GM19467 (cell line): ENCODE results near the gene FBN2.

Experiments used
- ATAC-seq: cut with Tn5 transposase; IDR thresholded peaks from one replicate; pipeline ENCODE4 v1.9.1; 2021; ENCODE audit warnings: mild to moderate bottlenecking, moderate library complexity; ENCODE audit not compliant: unreplicated experiment

Gene FBN2

DNA sequence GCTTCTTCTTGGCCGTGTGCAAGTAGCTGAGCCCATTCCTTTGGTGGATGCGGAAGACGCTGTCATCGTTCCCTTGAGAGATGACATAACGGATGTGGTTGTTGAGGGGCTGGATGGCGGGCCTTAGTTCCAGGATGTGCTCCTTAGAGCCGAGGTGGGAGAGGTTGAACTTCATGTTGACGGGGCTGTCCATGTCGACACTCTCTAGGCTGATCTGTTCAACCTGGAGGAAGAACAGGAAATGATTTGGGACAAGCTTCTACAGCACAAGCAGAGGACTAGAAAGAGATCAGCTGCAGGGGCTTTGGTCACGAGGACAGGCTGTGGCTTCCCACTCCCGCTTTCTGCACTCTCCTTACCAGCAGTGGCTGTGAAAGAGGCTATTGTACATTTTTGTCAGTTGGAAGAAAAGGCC lies 278.4 kb downstream of the FBN2 start:
- ATAC-seq = no peak

DNA sequence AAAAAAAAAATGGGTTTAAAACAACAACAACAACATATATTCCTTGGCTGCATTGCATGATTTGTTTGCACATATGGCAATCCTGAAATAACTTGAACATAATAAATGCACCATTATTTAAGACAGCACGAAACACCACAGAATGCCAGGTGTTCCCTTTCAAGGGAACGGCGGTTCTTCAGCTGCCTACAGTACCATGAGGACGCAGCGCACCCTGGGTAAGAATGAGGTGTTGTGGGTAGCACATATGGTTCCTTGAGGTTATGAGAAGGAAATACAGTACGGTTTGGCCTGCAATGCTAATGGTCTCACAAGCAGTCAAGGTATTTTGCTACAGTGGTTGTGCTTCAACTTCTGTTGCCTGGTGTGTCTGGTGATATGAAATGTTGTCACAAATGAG lies 279.7 kb downstream of the FBN2 start:
- no peak for ATAC-seq

DNA sequence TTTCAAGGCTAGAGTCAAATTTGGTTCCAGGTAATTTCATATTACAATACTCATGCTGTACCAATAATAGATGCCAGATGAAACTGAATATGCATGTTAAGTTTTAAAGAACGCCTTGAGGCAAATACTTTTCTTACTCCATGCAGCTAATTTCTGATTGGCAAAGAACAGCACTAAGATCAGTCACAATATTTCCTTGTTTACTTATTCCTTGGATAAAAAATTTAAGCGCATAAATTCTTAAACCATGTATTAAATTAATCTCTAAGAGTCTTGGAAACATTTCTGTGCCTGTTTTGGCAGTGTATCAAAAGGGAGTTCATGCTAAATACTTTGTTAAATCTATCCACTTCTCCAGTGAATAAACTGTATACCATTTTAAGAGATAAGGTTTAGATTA lies 281.0 kb downstream of the FBN2 start:
- ATAC-seq = no peak

DNA sequence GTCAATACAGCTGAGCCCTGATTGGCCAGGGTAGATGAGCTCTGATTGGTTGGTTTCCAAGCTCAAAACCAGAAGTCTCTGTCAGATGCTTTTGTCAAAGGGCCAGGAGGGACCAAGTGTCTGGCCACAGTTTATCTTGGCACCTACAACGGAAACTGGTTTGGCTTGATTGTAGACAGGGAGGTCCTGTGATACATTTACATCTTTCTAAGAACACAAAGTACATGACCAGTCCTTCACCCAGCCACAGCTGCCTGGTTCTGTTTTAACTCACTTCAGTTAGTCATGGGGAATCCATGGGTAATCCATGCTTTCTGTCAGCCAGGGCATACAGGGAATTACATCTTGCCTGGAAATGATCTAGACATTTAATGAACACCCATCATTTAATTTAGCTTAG lies 283.3 kb downstream of the FBN2 start:
- no peak for ATAC-seq

DNA sequence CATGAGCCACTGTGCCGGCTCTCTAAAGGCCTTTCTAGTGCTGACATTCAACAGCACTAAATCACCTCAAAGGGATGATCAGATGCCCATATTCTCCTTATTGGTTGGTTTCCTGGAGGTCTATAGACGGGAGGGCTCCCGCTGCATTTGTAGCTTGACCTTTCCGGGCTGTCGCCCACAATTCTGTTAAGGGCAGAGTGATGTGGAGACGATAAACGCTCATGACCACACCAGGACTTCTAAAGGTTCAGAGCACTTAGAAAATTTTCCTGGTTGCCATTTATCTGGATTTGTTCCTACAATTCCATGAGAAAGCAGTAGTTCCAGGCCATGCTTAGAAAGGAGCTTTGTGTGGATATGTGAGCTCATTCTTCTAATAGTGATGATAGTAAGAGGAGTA lies 284.2 kb downstream of the FBN2 start:
- no peak for ATAC-seq

DNA sequence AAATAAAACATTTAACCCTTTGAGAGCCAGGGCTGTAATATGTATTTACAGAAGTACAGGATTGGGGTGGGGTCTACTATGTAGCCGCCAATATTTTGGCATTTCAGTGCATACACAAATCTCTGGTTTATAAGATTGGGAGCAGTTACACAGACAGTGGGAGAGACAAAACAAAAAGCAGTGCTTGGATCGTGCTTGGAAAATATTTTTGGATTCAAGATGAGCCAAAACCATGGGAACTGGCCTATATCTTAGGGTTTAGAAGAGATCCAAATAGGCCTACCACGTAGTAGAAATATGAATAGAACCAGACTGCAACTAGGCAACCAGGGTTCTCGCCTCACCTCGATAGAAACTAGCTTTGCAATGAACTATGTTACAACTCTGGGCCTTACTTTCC lies 284.9 kb downstream of the FBN2 start:
- no peak for ATAC-seq

DNA sequence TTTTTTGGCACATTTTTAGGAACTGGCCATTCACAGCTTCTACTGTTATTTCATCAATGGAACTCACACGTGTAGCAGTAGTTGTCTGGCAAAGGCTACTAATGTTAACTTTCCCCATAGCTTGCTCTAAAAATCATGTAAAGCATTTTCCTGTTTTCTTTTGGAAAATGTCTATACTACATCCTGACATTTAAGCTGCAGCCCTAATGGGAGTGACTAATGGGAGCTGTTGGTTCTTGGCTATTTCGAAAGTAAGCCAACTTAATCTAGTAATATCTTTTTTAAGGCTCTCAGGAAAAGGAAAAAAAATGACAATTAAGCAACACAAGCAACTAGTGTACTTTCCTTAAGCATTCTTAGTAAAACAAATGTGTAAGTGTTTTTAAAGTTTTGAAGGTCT lies 285.3 kb downstream of the FBN2 start:
- ATAC-seq = no peak

DNA sequence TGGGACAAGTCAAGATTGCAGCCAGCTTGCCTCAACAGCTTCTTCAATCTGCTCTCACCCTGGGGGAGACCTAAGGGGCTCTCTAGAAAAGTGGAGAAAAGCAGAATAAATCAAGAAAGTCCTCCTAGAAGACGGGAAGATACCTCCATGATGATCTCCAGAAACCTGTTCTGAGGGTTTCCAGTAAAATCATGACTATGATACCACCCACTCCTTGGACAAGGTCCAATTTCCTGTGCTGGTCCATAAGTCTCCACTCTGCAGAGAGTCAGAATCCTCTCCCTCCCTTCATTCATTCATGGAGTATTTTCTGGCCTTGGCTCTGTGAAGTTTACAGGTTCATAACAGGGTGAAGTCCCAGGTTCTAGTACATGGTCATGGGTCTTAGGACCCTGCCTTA lies 285.8 kb downstream of the FBN2 start:
- no peak for ATAC-seq

DNA sequence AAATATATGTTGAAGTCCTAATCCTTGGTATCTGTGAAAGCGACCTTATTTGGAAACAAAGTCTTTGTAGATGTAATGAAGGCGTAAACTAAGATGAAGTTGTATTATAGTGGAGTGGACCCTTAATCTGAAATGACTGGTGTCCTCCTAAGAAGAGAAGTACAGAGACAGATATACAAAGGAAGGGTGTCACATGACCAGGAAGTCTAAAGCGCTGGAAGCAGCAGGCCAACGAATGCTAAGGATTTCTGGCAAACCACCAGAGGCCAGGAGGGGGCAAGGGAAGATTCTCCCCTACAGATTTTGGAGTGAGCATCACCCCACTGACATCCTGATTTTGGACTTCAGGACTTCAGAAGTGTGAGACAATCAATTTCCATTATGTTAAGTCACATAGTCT lies 292.1 kb downstream of the FBN2 start:
- ATAC-seq = no peak

DNA sequence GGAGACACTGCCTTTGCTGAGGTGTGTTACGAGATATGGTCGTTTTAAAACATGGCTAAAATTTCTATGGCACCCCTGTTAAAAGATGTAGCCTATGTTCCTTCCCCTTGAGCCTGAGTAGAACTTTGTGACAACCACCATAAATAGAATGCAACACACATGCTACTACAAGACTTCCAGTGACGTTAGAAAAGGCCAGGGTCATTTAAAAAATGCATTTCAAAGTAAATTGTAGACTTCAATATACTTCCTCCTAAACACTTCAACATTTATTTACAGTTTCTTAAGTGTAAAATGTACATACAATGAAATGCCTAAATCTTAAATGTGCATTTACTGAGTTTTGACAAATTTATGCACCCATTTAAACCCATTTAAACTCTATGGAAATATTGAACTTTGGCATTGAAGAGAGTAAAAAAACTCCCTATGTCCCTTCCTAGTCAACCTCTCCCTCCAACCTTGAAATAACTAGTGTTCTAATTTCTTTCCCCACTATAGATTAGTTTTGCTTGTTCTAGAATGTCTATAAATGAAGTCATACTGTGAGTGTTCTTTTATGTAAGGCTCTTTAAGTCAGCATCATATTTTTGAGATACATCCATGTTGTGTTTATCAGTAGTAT lies 294.0 kb downstream of the FBN2 start:
- no peak for ATAC-seq

DNA sequence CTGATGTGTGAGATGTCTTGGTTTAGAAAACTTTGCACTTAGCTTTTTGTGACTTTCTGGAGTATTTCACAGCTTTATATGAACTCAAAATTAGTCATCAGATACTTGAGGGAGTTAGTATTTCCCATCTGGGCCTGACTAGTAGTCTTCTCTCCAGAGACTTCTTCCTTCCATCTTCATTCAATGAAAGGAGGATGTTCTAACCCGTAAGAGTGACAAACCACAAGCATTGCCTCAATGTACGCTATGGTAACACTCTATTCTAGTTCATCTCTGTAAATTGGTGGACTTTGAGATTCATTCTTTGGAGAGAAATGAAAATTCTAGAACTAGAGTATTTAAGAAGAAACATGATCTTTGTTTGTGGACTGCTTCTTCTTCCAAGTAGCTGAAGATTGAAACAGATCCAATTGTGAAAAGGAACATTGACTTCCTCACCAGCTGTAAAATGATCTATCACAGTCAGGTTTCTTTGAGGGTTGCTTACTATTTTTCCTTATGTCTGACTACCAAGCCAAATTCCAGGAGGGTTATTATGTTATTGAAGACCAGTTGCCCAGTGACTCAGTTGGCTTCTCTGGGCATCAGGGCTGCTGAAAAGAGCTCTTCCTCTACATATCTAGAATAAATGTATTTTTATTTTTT lies 296.9 kb downstream of the FBN2 start:
- no peak for ATAC-seq

DNA sequence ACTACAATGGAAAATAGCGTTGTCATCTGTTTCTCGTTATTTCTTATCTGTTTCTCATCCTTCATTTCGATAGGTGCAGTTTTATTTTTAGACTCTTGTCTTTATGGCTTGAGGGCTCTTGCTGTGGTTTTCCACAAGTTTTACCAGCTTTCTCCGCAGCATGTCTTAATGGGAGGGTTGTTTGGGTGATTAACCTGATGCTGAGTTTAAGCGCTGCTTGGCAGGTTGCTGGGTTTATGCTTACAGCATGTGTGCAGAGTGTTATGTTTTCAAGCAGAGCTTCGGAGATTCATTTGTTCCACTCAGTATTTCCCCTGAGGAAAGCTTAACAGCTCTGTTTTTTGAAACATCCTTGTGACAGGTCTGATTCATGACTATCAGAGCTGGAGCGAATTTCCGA lies 300.5 kb downstream of the FBN2 start:
- ATAC-seq = no peak

DNA sequence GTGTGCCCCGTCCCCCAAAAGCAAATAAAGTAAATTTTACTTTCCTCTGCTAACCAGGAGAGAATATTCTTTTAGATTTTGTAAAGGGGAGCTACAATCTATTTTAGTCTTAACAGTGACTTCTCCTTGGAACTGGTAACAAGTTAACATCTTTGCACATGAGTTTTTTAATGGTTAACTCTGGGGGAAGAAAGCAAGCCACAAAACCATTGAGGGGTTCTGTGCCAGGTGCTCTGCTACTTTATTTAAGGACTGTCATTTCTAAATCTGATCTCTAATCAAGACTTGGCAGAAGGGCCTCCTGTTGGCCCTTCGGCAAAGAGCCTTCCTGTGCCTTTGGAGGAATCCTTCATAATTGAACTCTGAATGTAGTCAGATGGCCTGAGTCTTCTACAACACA lies 301.0 kb downstream of the FBN2 start:
- ATAC-seq = no peak

DNA sequence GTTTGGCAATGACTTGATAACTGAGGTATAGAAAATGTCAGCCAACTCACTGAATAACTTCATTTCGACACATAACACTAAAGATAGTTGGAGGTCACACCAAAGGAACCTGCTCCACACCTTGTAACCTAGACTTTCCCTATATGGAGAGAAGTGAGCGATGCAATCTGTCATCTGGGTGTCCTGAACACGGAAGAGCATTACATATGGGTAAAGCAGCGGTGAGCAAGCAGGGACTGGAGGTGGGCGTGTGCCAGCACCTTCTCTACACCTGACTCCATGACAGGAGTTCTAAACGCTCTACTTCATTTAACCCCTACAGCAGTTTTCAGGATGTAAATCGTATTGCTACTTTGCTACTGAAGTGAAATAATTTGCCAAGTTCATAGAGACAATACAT lies 301.7 kb downstream of the FBN2 start:
- no peak for ATAC-seq

DNA sequence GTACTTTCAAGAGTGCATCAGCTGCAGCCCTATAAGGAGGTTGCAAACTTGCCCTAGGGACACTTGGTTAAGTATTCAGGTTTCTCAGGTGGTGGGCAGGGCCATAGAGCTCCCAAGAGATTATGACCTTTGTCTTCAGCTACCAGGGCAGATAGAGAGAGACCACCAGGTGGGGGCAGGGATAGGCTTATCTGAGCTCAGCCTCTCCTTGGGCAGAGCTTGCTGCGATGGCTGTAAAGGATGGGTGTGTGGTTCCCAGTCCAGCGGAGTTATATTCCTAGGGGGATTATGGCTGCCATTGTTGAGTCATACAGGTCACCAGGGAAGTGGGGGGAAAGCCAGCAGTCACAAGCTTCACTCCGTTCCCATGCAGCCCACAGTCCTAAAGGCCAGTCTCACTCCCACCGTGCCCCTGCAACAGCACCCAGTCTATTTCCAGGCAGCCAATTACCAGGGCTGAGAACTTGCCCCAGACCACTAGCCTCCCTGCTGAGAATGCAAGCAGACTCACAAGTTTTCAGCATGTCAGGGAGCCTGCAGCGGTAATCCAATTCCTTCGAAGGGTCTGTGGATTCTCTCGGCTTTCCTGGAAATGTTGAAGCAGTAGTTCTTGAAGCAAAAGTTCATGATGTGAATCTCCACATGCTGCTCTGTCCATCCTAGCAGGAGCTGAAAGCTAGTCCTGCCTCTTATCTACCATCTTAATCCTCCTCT lies 303.0 kb downstream of the FBN2 start:
- ATAC-seq = no peak

DNA sequence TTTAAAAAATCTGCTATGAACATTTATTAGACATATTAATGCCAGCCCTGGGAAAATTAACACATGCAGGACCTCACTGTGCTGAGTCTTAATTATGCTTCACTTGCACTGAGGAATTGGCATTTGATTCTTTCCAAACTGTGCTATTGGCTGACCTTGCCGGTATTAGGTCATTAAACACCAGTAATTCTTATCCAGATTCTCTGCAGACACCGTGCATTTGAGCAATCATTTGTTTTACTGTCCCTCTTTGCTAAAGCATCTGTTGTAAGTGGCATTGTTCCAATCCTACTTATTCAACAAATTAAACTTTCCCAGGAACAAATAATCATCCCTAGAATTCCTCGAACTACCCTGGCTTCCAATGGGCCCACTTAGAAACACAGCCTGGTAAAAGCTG lies 309.5 kb downstream of the FBN2 start:
- no peak for ATAC-seq

DNA sequence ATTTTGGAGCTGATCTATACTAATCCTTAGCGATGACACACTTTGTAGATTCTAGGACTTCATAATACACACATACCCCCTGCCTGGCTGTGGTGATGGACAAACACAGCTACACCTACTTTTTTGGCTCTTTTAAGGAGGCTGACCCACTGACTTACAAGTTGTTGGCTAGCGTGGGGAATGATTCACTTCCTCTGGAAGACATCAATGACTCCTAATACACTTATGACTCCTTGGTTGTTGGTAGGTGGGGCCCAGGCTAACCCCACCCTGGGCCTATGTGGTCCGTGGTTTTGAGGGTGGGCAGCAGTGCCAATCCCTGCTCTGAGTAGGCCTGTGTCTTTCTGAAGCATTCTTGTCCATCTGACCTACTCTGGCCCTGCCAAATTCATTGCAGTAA lies 310.0 kb downstream of the FBN2 start:
- ATAC-seq = no peak

DNA sequence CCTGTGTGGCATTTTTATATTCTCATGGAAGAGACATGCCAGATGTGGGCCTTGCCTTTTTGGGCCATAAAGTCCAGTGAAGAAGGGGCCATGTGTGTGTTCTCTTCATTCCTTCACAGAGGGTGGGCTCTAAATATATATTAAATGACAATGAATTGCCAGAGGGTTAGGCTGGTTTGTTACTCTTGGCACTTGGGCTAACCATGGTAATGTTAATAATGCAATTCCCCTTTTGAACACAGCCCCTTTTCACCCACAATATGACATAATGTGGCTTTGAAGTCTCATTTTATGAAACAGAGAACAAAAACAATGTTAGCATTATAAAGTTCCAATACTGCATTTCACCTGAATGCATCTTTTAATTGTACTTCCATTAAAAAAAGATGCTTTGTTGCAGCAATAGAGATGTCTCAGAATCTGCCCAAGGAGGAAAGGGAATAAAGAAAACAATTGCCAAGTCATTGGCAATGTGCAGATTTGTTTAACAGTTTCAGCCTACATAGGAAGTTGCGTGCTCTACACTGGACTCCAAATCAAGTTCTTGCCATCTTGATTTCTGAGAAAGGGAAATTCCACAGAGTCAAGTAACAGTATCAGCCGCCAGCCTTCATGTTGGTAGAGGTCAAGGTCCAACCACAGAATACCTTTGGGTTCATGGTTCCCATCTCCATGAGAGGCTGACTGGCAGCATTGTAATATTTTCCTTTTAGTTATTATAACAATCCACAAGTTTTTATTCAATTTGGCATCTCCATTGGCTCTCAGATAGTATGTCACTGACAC lies 312.6 kb downstream of the FBN2 start:
- no peak for ATAC-seq

DNA sequence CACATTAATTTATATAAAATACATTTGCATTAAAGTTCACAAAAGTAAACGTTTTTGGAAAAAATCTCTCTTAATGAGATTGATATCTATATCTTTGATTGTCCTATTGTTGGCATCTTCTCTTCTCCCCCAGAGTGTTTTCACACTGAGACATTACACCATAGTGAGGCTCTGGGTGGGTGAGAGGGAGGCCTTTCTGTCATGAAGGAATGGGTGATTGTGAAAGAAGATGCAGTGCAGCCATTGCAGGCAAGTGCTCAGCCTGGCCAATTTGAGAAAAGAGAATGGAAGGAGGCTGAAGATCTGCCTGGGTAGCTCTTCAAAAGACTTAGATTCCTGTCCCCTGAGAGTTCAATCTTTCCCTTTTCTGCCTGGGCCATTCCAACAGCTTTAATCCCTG lies 313.7 kb downstream of the FBN2 start:
- ATAC-seq = no peak

DNA sequence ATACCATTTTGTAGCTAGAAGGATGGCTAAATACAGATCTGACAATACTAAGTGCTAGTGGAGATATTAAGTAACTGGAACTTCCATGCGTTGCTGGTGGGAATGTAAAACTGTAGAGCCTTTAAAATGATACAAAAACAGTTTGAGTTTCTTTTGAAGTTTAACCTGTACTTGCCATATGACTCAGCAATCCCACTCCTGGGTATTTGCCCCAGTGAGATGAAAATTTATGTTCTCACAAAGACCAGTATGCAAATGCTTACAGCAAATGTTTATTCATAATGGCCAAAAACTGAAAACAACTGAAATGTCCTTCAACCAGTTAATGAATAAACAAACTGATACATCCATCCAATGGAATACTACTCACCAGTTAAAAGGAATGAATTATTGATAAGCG lies 317.2 kb downstream of the FBN2 start:
- no peak for ATAC-seq

DNA sequence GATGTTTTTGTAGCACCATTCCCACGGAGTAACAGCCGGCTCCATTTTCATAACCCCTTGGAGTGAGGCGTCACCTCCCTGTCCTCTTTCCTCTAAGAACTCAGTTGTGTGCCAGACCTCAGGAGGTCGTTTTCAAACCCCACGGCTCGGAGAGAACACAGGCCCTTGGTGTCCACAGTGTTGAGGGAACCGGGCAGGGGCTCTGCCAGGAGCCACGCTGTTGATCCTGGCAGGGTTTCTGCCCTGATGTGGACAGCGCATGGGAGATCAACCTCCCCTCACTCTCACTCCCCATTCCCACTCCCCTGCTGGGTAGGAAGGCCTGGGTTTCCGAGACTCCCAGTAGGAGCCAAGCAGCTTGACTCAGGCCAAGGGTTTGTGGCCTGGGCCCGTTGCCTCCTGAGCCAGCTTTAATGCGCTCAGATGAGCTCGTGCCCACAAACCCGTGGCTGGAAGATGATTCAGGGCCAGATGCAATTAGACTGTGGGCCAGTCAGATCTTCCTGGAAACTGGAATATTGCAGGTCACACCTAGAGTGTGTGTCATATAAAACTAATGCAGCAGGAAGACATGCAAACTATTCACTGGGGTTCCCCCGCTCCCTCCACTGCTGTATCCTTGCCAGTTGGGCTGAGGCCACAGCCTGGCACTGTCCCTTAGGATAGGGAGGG lies 321.0 kb downstream of the FBN2 start:
- no peak for ATAC-seq
